ENCODE data around the gene CFD.

CFD gene

DNA sequence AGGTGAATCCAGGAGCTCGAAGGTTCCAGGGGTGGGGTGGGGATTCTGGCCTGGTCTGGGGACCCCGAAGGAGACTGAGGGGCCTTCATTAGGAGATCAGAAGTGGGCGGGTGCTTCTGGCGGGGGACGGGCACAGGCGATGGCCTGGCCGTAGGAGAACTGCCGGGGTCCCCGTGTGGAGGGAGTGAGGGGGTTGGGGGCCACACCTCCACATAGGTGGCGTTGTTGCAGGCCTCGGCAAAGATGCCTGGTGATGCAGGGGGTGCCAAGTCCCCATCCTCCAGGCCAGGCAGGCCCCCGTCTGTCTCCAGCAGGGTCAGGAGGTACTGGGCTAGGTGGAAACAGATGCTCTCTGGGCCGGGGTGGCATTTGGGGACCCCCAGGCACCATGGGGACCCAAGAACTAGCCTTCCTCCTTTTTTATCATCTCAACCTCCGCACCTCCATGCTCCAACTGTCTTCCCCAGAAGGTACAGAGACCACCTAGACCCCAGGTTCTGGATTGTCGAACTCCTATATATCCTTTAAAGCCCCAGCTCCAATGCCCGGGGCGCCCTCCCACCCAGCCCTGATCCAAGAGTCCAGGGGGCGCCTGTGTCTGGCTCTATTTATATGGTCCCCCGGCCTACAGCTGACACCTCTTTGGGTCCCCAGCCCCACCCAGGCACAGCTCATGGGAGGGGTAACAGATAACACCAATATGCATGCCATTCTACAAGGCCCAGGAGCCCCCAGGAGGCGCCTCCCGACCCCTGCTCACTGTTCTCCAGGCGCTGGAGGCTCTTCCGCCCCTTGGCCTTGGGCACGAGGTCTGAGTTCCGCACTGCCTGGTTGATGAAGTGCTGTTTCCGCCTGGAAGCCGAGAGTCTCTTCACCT lies 42.0 kb downstream of the CFD start:
- Histone ChIP-seq H3K36me3 (replicated peaks) (peaks cover 28% of the 10 kb centered on the region), H3K9me3 (no peaks in the 10 kb centered on the region), H3K27me3 (ENCODE audit: low read depth) (no peaks in the 10 kb centered on the region), H3K4me3 (no peak overlapping the region), H3K4me1 (no peaks in the 10 kb centered on the region)
- DNase-seq (ENCODE audit: low spot score in 2 of 2) = no peak
- in situ Hi-C loops (cut with MboI; ENCODE audit: low sequenced_read_pairs) = no loop called here

DNA sequence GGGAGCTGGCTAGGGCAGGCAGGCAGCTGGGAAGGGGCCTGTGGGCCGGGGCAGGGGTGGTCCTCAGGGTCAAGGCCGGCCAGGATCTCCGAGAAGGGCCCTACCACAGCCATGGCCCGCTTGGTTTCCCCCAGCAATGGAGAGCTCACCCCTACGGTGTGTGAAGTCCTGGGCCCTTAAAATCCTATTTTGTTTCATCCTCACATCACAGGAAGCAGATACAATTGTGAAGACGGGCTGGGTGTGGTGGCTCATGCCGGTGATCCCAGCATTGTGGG lies 42.6 kb downstream of the CFD start:
- Histone ChIP-seq H3K9me3 (no peaks in the 10 kb centered on the region), H3K4me1 (no peaks in the 10 kb centered on the region), H3K36me3 (replicated peaks) (peaks cover 22% of the 10 kb centered on the region), H3K4me3 (no peak overlapping the region), H3K27me3 (ENCODE audit: low read depth) (no peaks in the 10 kb centered on the region)
- in situ Hi-C loops (cut with MboI; ENCODE audit: low sequenced_read_pairs) = no loop called here
- DNase-seq (ENCODE audit: low spot score in 2 of 2) = no peak

DNA sequence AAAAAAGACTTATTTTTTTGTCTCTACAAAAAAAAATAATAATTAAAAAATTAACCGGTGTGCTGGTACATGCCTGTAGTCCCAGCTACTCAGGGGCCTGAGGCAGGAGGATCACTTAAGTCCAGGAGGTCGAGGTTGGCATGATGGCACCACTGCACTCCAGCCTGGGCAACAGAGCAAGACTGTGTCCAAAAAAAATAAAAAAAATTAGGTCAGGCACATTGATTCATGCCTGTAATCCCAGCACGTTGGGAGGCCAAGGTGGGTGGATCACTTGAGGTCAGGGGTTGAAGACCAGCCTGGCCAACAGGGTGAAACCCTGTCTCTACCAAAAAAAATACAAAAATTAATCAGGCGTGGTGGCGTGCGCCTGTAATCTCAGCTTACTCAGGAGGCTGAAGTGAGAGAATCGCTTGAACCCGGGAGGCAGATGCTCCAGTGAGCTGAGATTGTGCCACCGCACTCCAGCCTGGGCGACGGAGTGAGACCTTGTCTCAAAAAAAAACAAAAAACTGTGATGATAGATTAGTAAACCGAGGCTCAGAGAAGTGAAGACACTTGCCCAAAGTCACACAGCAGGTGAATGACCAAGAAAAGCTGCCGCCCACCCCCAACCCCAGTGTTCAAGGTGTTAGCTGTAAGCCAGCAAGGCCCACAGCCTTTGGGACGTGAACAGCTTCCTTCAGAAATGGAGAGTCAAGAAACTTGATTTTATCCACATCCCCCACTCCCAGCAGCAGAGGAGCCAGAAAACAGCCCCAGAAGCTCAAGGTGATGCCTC lies 43.2 kb downstream of the CFD start:
- DNase-seq (ENCODE audit: low spot score in 2 of 2) = no peak
- no peaks in the 10 kb centered on the region for H3K9me3 ChIP-seq
- in situ Hi-C loops (cut with MboI; ENCODE audit: low sequenced_read_pairs) = no loop called here
- peaks cover 16% of the 10 kb centered on the region for H3K36me3 ChIP-seq (replicated peaks)
- no peaks in the 10 kb centered on the region for H3K4me1 ChIP-seq
- no peak overlapping the region for H3K4me3 ChIP-seq
- H3K27me3 ChIP-seq (ENCODE audit: low read depth) = no peaks in the 10 kb centered on the region

DNA sequence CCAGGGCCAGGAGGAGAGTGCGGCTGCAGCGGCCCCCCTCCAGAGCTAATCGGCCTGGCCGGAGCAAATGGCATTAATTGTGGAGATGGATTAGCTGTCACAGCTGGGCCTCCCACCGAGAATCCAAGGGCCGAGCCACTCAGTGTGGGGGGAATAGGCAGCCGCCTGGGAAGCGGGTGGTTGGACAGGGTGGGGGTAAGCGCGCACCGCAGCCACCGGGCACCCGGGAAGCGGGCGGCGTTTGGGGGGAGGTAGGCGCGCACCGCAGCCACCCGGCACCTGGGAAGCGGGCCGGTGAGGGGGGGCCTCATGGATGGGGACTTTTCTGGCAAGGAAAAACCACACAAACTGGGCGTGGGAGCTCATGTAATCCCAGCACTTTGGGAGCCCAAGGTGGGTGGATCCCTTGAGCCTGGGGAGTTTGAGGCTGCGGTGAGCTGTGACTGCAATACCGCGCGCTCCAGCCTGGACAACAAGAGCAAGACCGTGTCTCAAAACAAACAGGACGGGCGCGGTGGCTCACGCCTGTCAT lies 43.9 kb downstream of the CFD start:
- DNase-seq (ENCODE audit: low spot score in 2 of 2) = no peak
- in situ Hi-C loops (cut with MboI; ENCODE audit: low sequenced_read_pairs) = no loop called here
- H3K4me3 ChIP-seq = no peak overlapping the region

DNA sequence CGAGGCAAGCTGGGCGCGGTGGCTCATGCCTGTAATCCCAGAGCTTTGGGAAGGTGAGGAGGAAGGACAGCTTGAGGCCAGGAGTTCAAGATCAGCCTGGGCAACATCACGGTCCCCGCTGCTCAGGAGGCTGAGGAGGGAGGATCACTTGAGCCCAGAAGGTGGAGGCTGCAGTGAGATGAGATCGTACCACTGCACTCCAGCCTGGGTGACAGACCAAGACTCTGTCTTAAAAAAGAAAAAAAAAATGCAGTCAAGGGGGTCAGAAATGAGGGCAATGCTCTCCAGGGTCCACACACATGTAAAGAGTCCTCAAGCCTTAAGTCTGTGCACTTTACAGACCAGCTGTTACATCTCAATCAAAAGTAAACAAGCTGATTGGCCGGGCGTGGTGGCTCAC lies 45.1 kb downstream of the CFD start:
- Histone ChIP-seq H3K27me3 (ENCODE audit: low read depth) (no peaks in the 10 kb centered on the region), H3K4me3 (no peak overlapping the region), H3K4me1 (no peaks in the 10 kb centered on the region), H3K36me3 (replicated peaks) (peaks cover 10% of the 10 kb centered on the region), H3K9me3 (no peaks in the 10 kb centered on the region)
- no peak for DNase-seq (ENCODE audit: low spot score in 2 of 2)
- in situ Hi-C loops (cut with MboI; ENCODE audit: low sequenced_read_pairs) = no loop called here

More for the DNA sequence above, 43.9 kb downstream of the CFD start:
- no peaks in the 10 kb centered on the region for H3K9me3 ChIP-seq
- no peaks in the 10 kb centered on the region for H3K4me1 ChIP-seq
- H3K27me3 ChIP-seq (ENCODE audit: low read depth) = no peaks in the 10 kb centered on the region
- peaks cover 14% of the 10 kb centered on the region for H3K36me3 ChIP-seq (replicated peaks)

DNA sequence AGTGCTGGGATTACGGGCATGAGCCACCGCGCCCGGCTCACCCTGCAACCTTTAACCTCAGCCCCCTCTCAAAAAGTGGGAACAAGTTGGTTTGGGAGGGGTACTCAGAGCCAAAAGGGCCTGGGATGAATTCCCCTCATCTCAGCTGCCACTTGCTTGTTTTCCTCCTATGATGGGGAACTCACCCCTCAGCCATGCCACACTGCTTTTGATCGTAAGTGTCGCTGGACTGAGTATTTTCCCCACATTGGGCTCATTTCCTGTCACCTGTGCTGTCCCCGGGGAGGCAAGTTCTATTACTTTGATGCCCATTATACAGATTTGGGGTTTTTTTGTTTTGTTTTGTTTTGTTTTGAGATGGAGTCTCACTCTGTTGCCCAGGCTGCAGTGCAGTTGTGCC lies 47.0 kb downstream of the CFD start:
- Histone ChIP-seq H3K4me3 (no peak overlapping the region), H3K4me1 (no peaks in the 10 kb centered on the region), H3K9me3 (no peaks in the 10 kb centered on the region), H3K36me3 (replicated peaks) (peaks cover 10% of the 10 kb centered on the region), H3K27me3 (ENCODE audit: low read depth) (no peaks in the 10 kb centered on the region)
- no peak for DNase-seq (ENCODE audit: low spot score in 2 of 2)
- in situ Hi-C loops (cut with MboI; ENCODE audit: low sequenced_read_pairs) = no loop called here

DNA sequence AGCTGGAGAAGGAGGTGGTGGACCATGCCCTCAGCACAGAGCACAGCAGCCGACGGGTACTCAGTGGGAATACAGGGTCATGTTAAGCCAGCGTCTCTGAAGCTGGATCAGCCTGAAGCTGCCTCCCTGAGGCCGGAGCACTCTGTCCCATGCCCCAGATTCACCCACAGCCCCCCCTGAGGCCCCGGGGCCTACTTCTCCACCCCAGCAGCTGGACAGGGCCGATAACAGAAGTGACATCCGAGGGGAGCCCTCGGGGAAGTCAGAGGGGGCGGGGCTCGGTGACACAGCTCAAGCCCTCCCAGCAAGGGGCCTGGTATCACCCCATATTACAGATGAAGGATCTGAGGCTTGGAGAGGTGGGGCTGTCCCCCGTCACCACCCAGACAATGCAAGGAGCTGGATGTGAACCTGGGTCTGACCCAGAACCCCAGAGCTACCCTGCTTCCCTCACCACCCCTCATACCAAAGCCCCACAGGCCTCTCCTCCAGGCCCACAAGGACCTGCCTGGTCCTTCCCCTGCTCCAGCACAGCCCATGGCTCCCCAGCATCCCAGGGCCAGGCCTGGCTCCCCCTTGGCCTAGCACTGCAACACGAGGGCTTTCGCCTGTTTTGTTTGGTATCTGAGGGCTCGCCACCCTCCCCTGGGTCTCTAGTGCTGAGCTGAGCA lies 47.9 kb downstream of the CFD start:
- Histone ChIP-seq H3K36me3 (replicated peaks) (peaks cover 6% of the 10 kb centered on the region), H3K27me3 (ENCODE audit: low read depth) (no peaks in the 10 kb centered on the region), H3K4me1 (no peaks in the 10 kb centered on the region), H3K4me3 (no peak overlapping the region), H3K9me3 (no peaks in the 10 kb centered on the region)
- DNase-seq (ENCODE audit: low spot score in 2 of 2) = no peak
- in situ Hi-C loops (cut with MboI; ENCODE audit: low sequenced_read_pairs) = no loop called here

DNA sequence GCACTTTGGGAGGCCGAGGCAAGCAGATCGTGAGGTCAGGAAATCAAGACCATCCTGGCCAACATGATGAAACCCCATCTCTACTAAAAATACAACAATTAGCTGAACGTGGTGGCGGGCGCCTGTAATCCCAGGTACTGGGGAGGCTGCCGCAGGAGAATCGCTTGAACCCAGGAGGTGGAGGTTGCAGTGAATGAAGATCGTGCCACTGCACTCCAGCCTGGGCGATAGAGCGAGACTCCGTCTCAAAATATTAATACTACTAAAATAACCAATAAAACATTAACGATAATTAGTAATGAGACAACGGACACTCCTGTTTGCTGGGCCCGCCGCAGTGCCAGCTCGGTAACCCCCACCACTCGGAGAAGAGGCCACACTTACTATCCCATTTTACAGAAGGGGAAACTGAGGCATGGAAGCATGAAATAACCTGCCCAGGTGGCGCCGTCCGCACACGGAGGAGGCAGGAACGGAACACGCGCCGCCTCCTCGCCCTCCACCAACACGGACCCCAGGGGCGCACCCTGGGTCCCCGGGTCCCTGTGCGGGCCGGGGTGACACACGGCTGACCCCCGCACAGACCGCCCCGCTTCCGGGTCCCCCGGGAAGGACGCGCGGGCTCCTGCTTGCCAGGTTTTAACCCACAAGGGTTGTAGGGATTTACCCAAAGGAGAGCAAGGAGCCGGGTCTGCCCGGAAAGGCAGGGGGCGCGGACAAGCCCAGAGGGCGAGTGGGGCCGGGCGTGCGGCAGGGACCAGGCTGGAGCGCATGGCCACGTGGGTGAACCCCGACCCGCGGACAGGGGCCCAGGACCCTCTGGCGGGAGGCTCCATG lies 52.0 kb downstream of the CFD start:
- Histone ChIP-seq H3K4me1 (peaks cover 5% of the 10 kb centered on the region; the same call in 1 of the 2 replicates), H3K4me3 (peak overlapping the region; percentile 9; the same call in 1 of the 2 replicates), H3K27me3 (ENCODE audit: low read depth) (no peaks in the 10 kb centered on the region), H3K36me3 (replicated peaks) (peaks cover 6% of the 10 kb centered on the region), H3K9me3 (no peaks in the 10 kb centered on the region)
- DNase-seq (ENCODE audit: low spot score in 2 of 2) = no peak
- in situ Hi-C loops (cut with MboI; ENCODE audit: low sequenced_read_pairs) = no loop called here

DNA sequence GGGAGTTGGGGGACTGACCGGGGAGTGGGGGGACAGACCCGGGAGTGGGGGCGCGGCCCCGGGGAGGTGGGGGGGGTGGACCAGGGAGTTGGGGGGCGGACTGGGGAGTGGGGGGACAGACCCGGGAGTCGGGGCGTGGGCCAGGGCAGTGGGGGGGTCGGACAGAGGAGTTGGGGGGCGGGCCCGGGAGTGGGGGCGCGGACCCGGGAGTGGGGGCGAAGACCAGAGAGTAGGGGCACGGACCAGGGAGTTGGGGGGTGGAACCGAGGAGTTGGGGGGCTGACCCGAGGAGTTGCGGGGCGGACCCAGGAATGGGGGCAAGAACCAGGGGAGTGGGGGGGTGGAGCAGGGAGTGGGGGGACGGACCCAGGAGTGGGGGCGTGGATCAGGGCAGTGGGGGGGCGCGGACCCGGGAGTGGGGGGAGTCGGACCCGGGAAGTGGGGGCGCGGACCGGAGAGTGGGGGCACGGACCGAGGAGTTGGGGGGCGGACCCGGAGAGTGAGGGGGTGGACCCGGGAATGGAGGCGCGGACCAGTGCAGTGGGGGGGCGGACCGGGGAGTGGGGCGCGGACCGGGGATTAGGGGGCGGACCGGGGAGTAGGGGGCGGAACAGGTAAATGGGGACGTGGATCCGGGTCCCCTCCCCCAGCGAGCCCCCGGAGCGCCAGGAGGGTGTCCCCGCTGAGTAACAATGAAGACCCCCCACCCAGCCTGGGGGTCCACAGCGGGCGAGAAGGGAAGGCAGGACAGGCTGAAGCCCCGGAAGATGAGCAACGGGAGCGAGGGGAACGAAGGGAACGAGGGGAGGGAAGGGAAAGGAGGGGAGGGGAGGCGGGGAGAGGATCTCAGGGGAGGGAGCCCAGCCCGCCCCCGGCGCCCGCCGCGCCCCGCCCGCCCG lies 53.0 kb downstream of the CFD start:
- peaks cover 9% of the 10 kb centered on the region for H3K4me1 ChIP-seq
- in situ Hi-C loops (cut with MboI; ENCODE audit: low sequenced_read_pairs) = no loop called here
- H3K27me3 ChIP-seq (ENCODE audit: low read depth) = no peaks in the 10 kb centered on the region
- H3K9me3 ChIP-seq = no peaks in the 10 kb centered on the region
- H3K36me3 ChIP-seq (replicated peaks) = peaks cover 6% of the 10 kb centered on the region
- peak in 1 of 2 experiments; percentile 43 for DNase-seq (ENCODE audit: low spot score in 2 of 2)
- peak overlapping the region; percentile 76 for H3K4me3 ChIP-seq
